Suprapubic skin (tissue), 3 donors: ENCODE data around the gene DIAPH1.

Experiments
- CTCF ChIP-seq, 2 donors: fragments of 200-600 bp in 1 of 2; fragments of 450-650 bp in 1 of 2; sonication (generic) in 1 of 2; IDR thresholded peaks; one replicate each; pipeline ENCODE4 v1.5.1; 2016 to 2019; ENCODE audit warnings: antibody characterized with exemption in 2 of 2, mild to moderate bottlenecking in 1 of 2, moderate library complexity in 1 of 2
- POLR2AphosphoS5 ChIP-seq, 3 donors: sonication (generic); formaldehyde crosslinking; IDR thresholded peaks; one replicate each; pipeline ENCODE4 v1.6.1; 2017; ENCODE audit warnings: antibody characterized with exemption in 3 of 3

- TF ChIP-seq CTCF (IDR thresholded peaks at IDR 0.05) (no peak), POLR2AphosphoS5 (IDR thresholded peaks at IDR 0.05) (no peak)
These were observed 33.2 kb downstream of the DIAPH1 start for GRCh38 chr5:141585594-141585993.
